Tibial nerve (tissue), 4 donors: ENCODE measurements around the gene TOM1L2.

Source experiments
- EP300 ChIP-seq, 2 donors: sonication (generic); formaldehyde crosslinking; IDR thresholded peaks; one replicate each; pipeline ENCODE4 v1.6.1; 2017; ENCODE audit warnings: antibody characterized with exemption in 2 of 2, mild to moderate bottlenecking in 1 of 2
- TF ChIP-seq, protein P1 (sequence below), 5 experiments: fragments of 200-600 bp in 3 of 5; fragments of 450-650 bp in 2 of 5; sonication (generic) in 3 of 5; IDR thresholded peaks; one replicate each; pipeline ENCODE4 v1.5.1; 2016 to 2019; ENCODE audit warnings: antibody characterized with exemption in 5 of 5, mild to moderate bottlenecking in 3 of 5, moderate library complexity in 2 of 5

DNA sequence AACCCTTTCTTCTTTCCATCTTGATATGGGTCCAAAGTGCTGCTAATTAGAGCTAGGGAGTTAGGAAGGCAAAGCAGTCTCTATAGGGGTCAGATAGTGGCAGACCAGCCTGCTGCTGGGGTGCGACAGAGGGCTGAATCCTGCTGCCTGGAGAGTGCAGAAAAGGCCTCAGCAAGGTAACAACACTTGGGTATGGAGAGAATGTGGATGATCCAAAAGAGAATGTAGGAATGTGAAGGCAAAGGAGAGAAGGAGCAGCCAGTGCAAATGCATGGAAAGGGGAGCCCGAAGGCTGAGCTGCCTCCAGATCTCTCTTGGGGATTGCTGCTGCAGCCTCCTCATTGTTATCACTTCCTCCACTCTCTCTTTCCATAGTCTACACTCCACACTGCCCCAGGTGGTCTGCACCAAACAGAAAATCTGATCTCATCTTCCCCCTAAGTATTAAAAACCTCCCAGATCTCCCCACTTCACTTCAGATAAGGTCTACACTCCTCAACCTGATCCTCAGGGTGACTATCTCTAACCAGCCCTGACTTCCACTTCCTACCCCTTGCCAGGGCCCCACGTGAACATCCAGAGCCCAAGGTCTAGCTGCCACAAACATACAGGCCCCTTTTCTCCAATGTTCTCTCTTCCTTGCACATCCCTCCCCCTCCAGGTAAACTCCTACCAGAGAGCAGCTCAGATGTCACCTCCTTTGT lies 28.8 kb downstream of the TOM1L2 start:
- TF ChIP-seq EP300 (IDR thresholded peaks at IDR 0.05): no peak
- TF ChIP-seq, protein P1, sequence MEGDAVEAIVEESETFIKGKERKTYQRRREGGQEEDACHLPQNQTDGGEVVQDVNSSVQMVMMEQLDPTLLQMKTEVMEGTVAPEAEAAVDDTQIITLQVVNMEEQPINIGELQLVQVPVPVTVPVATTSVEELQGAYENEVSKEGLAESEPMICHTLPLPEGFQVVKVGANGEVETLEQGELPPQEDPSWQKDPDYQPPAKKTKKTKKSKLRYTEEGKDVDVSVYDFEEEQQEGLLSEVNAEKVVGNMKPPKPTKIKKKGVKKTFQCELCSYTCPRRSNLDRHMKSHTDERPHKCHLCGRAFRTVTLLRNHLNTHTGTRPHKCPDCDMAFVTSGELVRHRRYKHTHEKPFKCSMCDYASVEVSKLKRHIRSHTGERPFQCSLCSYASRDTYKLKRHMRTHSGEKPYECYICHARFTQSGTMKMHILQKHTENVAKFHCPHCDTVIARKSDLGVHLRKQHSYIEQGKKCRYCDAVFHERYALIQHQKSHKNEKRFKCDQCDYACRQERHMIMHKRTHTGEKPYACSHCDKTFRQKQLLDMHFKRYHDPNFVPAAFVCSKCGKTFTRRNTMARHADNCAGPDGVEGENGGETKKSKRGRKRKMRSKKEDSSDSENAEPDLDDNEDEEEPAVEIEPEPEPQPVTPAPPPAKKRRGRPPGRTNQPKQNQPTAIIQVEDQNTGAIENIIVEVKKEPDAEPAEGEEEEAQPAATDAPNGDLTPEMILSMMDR (IDR thresholded peaks at IDR 0.05): no peak
